K562 (cell line): ENCODE results near the gene PAIP2. TPM values are rescaled to one million over a fixed set of nuclear protein-coding genes. Genes with fewer than 3 reads are reported as not detected.
A peak's percentile ranks its signal among the peaks of the same experiment; 100 is the strongest.

ENCODE experiments used
- ATAC-seq: fragments of 200-7000 bp; cut with Tn5 transposase; 3 replicates; pipeline ENCODE4 v1.9.1; 2020; ENCODE audit warnings: moderate library complexity
- BruUV-seq: library from RNA; stranded (reverse); fragments of 400-500 nt; replicated peaks from 2 replicates; lab custom pipeline; 2021; lab: Mats Ljungman, UMichigan
- CTCF ChIA-PET: fragments of 300-600 bp; formaldehyde crosslinking; extraction: SDS; loops from one replicate; lab custom pipeline; 2021; ENCODE audit warnings: low intra/inter-chr PET ratio; lab: Yijun Ruan, JAX
- POLR2A ChIA-PET: fragments of 300-600, 350-650 bp; sonication (Branson Sonifier 250); formaldehyde crosslinking; extraction: SDS; loops from one replicate; lab custom pipeline; 2021; ENCODE audit warnings: antibody characterized with exemption, inconsistent platforms; lab: Yijun Ruan, JAX
- DNase-seq, 4 experiments: peaks; one replicate each; pipeline versions ENCODE4 v3.0.0 to v3.0.0-alpha.2; 2011 to 2018; ENCODE audit warnings: low spot score in 3 of 4, mixed read lengths in 3 of 4; ENCODE audit errors: extremely low read depth in 1 of 4
- FAIRE-seq: peaks from 2 replicates; lab custom pipeline; 2011; peaks lifted over from hg19 to GRCh38; lab: Jason Lieb, UNC
- H2AFZ ChIP-seq: 2 replicates; pipeline ENCODE4 v1.6.0; 2011; ENCODE audit warnings: low read depth, low read length, control low read depth, inconsistent platforms
- H3K27ac ChIP-seq: fragments of 200-600 bp; 3 replicates; pipeline ENCODE4 v1.8.0; 2011; ENCODE audit warnings: low read depth, mild to moderate bottlenecking, control low read depth, inconsistent platforms, low read length, moderate library complexity, mixed read lengths; ENCODE audit errors: extremely low read depth
- H3K27me3 ChIP-seq, 2 experiments: fragments of 300-600 bp in 1 of 2; 2 replicates in 1 of 2; 3 replicates in 1 of 2; pipeline versions ENCODE4 v1.6.0 to v1.8.0; 2011; ENCODE audit warnings: inconsistent platforms in 2 of 2, low read length in 2 of 2, mild to moderate bottlenecking in 1 of 2, mixed read lengths in 1 of 2, moderate library complexity in 1 of 2; ENCODE audit not compliant: control insufficient read depth in 2 of 2, insufficient read depth in 2 of 2
- H3K36me3 ChIP-seq: fragments of 300-600 bp; 3 replicates; pipeline ENCODE4 v1.8.0; 2011; ENCODE audit warnings: mild to moderate bottlenecking, low read length, inconsistent platforms; ENCODE audit not compliant: control insufficient read depth, insufficient read depth
- H3K4me1 ChIP-seq, 2 experiments: fragments of 200-600 bp in 1 of 2; replicated peaks in 1 of 2; 2 replicates in 1 of 2; 3 replicates in 1 of 2; pipeline versions ENCODE4 v1.5.1 to v1.8.0; 2011; ENCODE audit warnings: inconsistent platforms in 2 of 2, low read length in 2 of 2, mild to moderate bottlenecking in 1 of 2, mixed read lengths in 1 of 2, moderate library complexity in 1 of 2; ENCODE audit not compliant: control insufficient read depth in 2 of 2, insufficient read depth in 2 of 2
- H3K4me2 ChIP-seq: 2 replicates; pipeline ENCODE4 v1.6.1; 2011; ENCODE audit warnings: low read length, control low read depth, inconsistent platforms, mixed read lengths; ENCODE audit not compliant: insufficient read depth
- H3K4me3 ChIP-seq: fragments of 200-600 bp; sonication (generic), shearing (Covaris generic); 2 replicates; pipeline ENCODE4 v1.5.1; 2016; ENCODE audit warnings: control low read depth, inconsistent platforms
- H3K79me2 ChIP-seq: fragments of 200-600 bp; 3 replicates; pipeline ENCODE4 v1.8.0; 2011; ENCODE audit warnings: low read length, inconsistent platforms; ENCODE audit not compliant: control insufficient read depth, insufficient read depth
- H3K9ac ChIP-seq, 2 experiments: 2 replicates each; pipeline versions ENCODE4 v1.6.0 to v1.6.1; 2011; ENCODE audit warnings: low read depth in 2 of 2, low read length in 2 of 2, control low read depth in 1 of 2, inconsistent platforms in 1 of 2, mild to moderate bottlenecking in 1 of 2, mixed read lengths in 1 of 2; ENCODE audit not compliant: insufficient read depth in 1 of 2
- H3K9me1 ChIP-seq: one replicate; pipeline ENCODE4 v1.6.0; 2011; ENCODE audit warnings: inconsistent platforms, mild to moderate bottlenecking, low read length, moderate library complexity; ENCODE audit not compliant: control insufficient read depth, insufficient read depth
- H3K9me3 ChIP-seq: replicated peaks from 2 replicates; pipeline ENCODE4 v1.5.1; 2011; ENCODE audit warnings: low read depth, low read length, inconsistent platforms; ENCODE audit not compliant: control insufficient read depth, insufficient read depth
- H4K20me1 ChIP-seq: replicated peaks from 2 replicates; pipeline ENCODE4 v1.6.1; 2011; ENCODE audit warnings: low read length, inconsistent platforms, mixed read lengths; ENCODE audit not compliant: control insufficient read depth, insufficient read depth
- BCL6 ChIP-seq: fragments of 250-450 bp; sonication (Bioruptor Pico); IDR thresholded peaks from 2 replicates; pipeline ENCODE4 v1.4.0; 2020
- DPF2 ChIP-seq: fragments of 450-650 bp; IDR thresholded peaks from 2 replicates; pipeline ENCODE4 v1.6.1; 2016
- EP400 ChIP-seq: fragments of 450-650 bp; IDR thresholded peaks from 2 replicates; pipeline ENCODE4 v1.6.1; 2017; ENCODE audit warnings: antibody characterized with exemption, mild to moderate bottlenecking, moderate library complexity
- HDAC3 ChIP-seq: fragments of 450-650 bp; IDR thresholded peaks from 2 replicates; pipeline ENCODE4 v1.6.1; 2018; ENCODE audit warnings: borderline replicate concordance, mild to moderate bottlenecking, moderate library complexity; ENCODE audit not compliant: partially characterized antibody
- KLF13 ChIP-seq: fragments of 450-650 bp; IDR thresholded peaks from 2 replicates; pipeline ENCODE4 v1.6.1; 2016; ENCODE audit warnings: missing genetic modification characterization, low read depth, mild to moderate bottlenecking, missing compliant biosample characterization, moderate library complexity, borderline replicate concordance
- MNT ChIP-seq, 2 experiments: fragments of 450-650 bp; conservative IDR thresholded peaks; 2 replicates each; pipeline ENCODE4 v1.6.1; 2017; ENCODE audit warnings: mild to moderate bottlenecking in 2 of 2, moderate library complexity in 2 of 2
- MXD1 ChIP-seq: fragments of 250-450 bp; sonication (Bioruptor Pico); IDR thresholded peaks from 2 replicates; pipeline ENCODE4 v1.8.0; 2021; ENCODE audit warnings: borderline replicate concordance, mild to moderate bottlenecking, moderate library complexity; ENCODE audit not compliant: poor library complexity, severe bottlenecking
- POLR2H ChIP-seq: IDR thresholded peaks from 2 replicates; pipeline ENCODE4 v1.6.1; 2016; ENCODE audit warnings: missing genetic modification characterization, low read depth, mild to moderate bottlenecking, control low read depth, missing compliant biosample characterization, moderate library complexity
- XRCC3 ChIP-seq: fragments of 450-650 bp; IDR thresholded peaks from 2 replicates; pipeline ENCODE4 v1.6.1; 2017; ENCODE audit warnings: mild to moderate bottlenecking, moderate library complexity
- ZNF512 ChIP-seq: IDR thresholded peaks from 2 replicates; pipeline ENCODE4 v1.6.1; 2016; ENCODE audit warnings: missing genetic modification characterization, missing compliant biosample characterization
- ZNF561 ChIP-seq: fragments of 450-650 bp; formaldehyde crosslinking; conservative IDR thresholded peaks from 2 replicates; pipeline ENCODE4 v1.4.0; 2020; ENCODE audit warnings: mild to moderate bottlenecking, moderate library complexity
- ZNF830 ChIP-seq: fragments of 250-450 bp; sonication (Bioruptor Pico); IDR thresholded peaks from 2 replicates; pipeline ENCODE4 v1.5.0; 2021; ENCODE audit warnings: mild to moderate bottlenecking
- WGBS: fragments of 100-300 bp; shearing (Covaris generic); methylation state at CpG from one replicate; pipeline ENCODE4 v1.1.6; 2016; ENCODE audit warnings: low coverage, mixed read lengths; ENCODE audit not compliant: insufficient coverage; ENCODE audit errors: missing lambda C conversion rate; 5-methylcytosine and 5-hydroxymethylcytosine counted together
- in situ Hi-C: fragments of 300-500 bp; cut with MboI; formaldehyde crosslinking; loops from 4 replicates; pipeline ENCODE4 v1.15.0; 2018; ENCODE audit warnings: inconsistent platforms, mixed read lengths
- intact Hi-C: fragments of 100-400 bp; cut with micrococcal nuclease; formaldehyde crosslinking; loops from 2 replicates; pipeline ENCODE4 v1.14.2; 2022
- polyA plus RNA-seq, 8 experiments: library from polyadenylated mRNA; depleted of rRNA in 4 of 8; stranded (reverse) in 5 of 8; unstranded in 3 of 8; fragments of >200 nt; fragmentation: Nextera tagmentation in 2 of 8; fragmentation: Illumina TruSeq in 1 of 8; extraction: Ambion mirVana in 2 of 8; extraction: Trizol in 1 of 8; gene quantifications; 2 replicates each; pipeline versions ENCODE4 v1.2.1 to v1.2.3, GENCODE V29; 2011 to 2014; ENCODE audit warnings: inconsistent platforms in 1 of 8, missing spikeins in 1 of 8
- total RNA-seq, 7 experiments: library from RNA; depleted of rRNA in 6 of 7; stranded (reverse); fragments of >200 nt in 6 of 7; fragmentation: Illumina TruSeq in 2 of 7; extraction: Trizol in 2 of 7; gene quantifications; 2 replicates each; pipeline versions ENCODE4 v1.2.1 to v1.2.3, GENCODE V29; 2011 to 2021; ENCODE audit warnings: low replicate concordance in 1 of 7
- TF ChIP-seq, protein P1 (sequence below): fragments of 250-450 bp; sonication (Bioruptor Pico); IDR thresholded peaks from 2 replicates; pipeline ENCODE4 v1.5.0; 2021

The PAIP2 gene
- total and polyA plus RNA-seq, 9 of the 15 experiments (the other 6 are each of a cell fraction or from before 2014, with no cell fraction given), result 78.3 to 187 (median 128) TPM

DNA sequence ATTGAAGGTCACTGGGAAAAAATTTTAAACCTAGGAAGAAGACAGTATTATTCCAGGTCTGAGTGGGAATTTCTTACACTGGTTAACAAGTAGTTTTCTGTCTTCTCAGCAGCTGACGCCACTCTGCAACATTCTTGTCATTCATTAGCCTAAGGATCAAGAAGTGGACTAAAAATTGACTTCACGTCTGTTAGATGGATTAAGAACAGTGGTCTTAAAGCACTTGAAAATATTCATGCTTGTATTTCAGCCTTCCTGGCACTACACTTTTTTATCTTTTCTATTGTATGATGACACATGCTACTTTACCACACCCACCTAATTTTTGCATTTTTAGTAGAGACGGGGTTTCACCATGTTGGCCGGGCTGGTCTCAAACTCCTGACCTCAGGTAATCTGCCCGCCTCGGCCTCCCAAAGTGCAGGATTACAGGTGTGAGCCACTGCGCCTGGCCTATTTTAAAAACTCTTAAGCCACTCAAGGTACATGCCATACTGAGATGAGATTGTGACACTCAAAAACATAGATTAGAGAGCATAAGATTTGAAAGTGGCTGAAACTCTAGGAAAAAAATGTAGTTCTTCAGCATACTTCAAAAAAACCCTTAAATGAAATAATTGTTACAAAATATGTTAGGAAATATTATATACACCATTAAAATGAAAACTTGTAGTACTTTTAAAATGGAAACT is 39.7 kb upstream of the PAIP2 start:
- Histone ChIP-seq H3K9ac (0 out of 4 replicates have a peak overlapping the region, but pooled peaks of 1 of the 2 experiments have one; percentile 2), H3K79me2 (peaks cover 100% of the 10 kb centered on the region), H3K36me3 (peaks cover 48% of the 10 kb centered on the region), H3K9me1 (peaks cover 6% of the 10 kb centered on the region), H3K4me1 (peaks cover 15 to 51% of the 10 kb centered on the region in 2 experiments), H3K27ac (0 out of 3 replicates have a peak overlapping the region, but pooled peaks have one; percentile 2), H3K4me3 (no peak overlapping the region), H4K20me1 (peaks cover 90% of the 10 kb centered on the region)
- POLR2A ChIA-PET, result interaction anchor here (2.1 to 7.4 kb wide), 6 partner anchors 7 to 18 kb away, joined by 5 to 105 read pairs (median 14); partner anchors contain the start of gene MATR3
- WGBS, result 27% methylated on average over 7 of the region's 7 CpGs
- FAIRE-seq, result no peak
- ATAC-seq, result peak; percentile 4
- no peak for DNase-seq
- CTCF ChIA-PET, result interaction anchor here (0.6 kb wide), 1 partner anchor 539 kb away, joined by 3 read pairs; no protein-coding TSS in a partner anchor
- TF ChIP-seq XRCC3, result 0 out of 2 replicates have a peak, but pooled peaks have one; percentile 29
- peak; percentile 17; the same call in 1 of the 2 replicates for TF ChIP-seq DPF2
- TF ChIP-seq ZNF512, result no peak
- peak; percentile 38; the same call in 1 of the 2 replicates for TF ChIP-seq POLR2H
- no peak for TF ChIP-seq KLF13 (tag)
- no peak for TF ChIP-seq MXD1 (CRISPR knock-in tag)
- peak; percentile 42 for TF ChIP-seq HDAC3
- no peak for TF ChIP-seq ZNF830 (CRISPR knock-in tag)
- TF ChIP-seq EP400, result 0 out of 2 replicates have a peak, but pooled peaks have one; percentile 18
- TF ChIP-seq, protein P1, sequence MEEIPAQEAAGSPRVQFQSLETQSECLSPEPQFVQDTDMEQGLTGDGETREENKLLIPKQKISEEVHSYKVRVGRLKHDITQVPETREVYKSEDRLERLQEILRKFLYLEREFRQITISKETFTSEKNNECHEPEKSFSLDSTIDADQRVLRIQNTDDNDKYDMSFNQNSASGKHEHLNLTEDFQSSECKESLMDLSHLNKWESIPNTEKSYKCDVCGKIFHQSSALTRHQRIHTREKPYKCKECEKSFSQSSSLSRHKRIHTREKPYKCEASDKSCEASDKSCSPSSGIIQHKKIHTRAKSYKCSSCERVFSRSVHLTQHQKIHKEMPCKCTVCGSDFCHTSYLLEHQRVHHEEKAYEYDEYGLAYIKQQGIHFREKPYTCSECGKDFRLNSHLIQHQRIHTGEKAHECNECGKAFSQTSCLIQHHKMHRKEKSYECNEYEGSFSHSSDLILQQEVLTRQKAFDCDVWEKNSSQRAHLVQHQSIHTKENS (CRISPR knock-in tag), result no peak
- no peak for TF ChIP-seq ZNF561 (CRISPR knock-in tag)
- no peak for TF ChIP-seq BCL6 (CRISPR knock-in tag)
- TF ChIP-seq MNT (conservative IDR thresholded peaks at IDR 0.05), result 0 out of 4 replicates have a peak, but pooled peaks of 1 of the 2 experiments have one; percentile 21
- TF ChIP-seq, all 486 proteins: peak for 6
- intact Hi-C loops (no loop called here), in situ Hi-C loops (no loop called here)
- H3K9me3 ChIP-seq, result no peaks in the 10 kb centered on the region
- H3K4me2 ChIP-seq, result peak overlapping the region; percentile 11; the same call in 1 of the 2 replicates
- H2AFZ ChIP-seq, result no peak overlapping the region
- H3K27me3 ChIP-seq, result no peaks in the 10 kb centered on the region
- BruUV-seq, result no TSS peak
